ENCODE results near the gene IFITM5.

The IFITM5 gene

GRCh38 chr11:285021-285893 lies 14.1 kb downstream of the IFITM5 start:
- no peak for DNase-seq (ENCODE audit: low read depth in 4 of 4, low spot score in 1 of 4)

DNA sequence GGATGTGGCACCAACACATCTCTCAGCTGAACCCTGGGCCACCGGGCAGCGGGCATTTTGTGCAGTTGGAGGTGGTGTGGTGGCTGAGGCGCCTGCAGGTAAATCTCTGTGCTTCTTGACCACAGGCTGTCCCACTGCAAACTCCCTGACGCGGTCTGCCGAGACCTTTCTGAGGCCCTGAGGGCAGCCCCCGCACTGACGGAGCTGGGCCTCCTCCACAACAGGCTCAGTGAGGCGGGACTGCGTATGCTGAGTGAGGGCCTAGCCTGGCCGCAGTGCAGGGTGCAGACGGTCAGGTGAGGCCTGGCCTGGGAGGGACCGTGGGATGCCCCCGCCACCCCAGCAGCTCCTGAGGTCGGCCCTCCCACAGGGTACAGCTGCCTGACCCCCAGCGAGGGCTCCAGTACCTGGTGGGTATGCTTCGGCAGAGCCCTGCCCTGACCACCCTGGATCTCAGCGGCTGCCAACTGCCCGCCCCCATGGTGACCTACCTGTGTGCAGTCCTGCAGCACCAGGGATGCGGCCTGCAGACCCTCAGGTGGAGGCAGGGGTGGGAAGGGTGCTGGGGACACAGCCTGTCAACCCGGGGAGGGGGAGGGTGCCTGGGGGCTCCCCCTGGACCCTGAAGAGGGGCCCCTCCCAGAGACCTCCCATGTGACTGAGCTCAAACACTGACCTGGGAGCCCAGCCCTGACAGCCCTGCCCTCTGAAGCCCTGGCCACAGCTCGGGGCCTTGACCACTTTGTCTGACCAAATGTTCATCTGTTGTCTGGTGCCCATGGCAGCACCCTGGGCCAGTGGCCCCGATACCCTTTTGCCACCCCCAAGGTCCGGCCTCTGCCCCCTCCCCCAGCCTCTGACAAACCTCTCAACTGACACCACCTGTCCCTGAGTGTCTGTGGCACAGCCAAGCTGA lies 15.0 kb downstream of the IFITM5 start:
- DNase-seq (ENCODE audit: low read depth in 4 of 4, low spot score in 1 of 4), result no peak

DNA sequence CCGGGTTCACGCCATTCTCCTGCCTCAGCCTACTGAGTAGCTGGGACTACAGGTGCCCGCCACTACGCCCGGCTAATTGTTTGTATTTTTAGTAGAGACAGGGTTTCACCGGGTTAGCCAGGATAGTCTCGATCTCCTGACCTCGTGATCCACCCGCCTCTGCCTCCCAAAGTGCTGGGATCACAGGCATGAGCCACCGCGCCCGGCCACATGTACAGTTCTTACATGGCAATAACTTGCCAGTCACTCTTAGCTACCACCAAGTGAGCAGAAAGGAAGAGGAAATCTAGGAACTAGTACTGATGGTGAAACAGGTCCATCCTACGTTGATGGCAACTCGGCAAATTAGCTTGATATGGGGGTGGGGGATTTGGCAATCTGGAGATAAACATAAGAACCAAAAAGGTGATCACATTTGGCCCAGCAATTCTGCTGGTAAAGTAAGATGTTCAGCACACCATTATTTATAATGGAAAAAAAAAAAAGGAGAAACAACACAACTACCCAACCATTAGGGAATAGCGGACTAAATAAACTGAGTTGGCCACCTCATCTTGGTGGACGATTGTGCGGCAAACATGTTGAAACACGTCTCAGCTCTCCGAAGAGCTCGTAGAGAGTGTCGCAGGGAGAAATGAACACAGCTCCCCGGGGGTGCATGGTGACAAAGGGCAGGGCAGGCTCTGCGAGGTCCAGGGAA lies 15.8 kb downstream of the IFITM5 start:
- DNase-seq (ENCODE audit: low read depth in 4 of 4, low spot score in 1 of 4), result no peak

GRCh38 chr11:282630-283360 lies 16.5 kb downstream of the IFITM5 start:
- no peak for DNase-seq (ENCODE audit: low read depth in 4 of 4, low spot score in 1 of 4)

- no peak for DNase-seq (ENCODE audit: low read depth in 4 of 4, low spot score in 1 of 4)
These were observed 17.2 kb downstream of the IFITM5 start for GRCh38 chr11:282171-282570.

GRCh38 chr11:281486-282161 lies 17.7 kb downstream of the IFITM5 start:
- no peak for DNase-seq (ENCODE audit: low read depth in 4 of 4, low spot score in 1 of 4)

GRCh38 chr11:280706-281485 lies 18.4 kb downstream of the IFITM5 start:
- DNase-seq (ENCODE audit: low read depth in 4 of 4, low spot score in 1 of 4), result no peak

DNA sequence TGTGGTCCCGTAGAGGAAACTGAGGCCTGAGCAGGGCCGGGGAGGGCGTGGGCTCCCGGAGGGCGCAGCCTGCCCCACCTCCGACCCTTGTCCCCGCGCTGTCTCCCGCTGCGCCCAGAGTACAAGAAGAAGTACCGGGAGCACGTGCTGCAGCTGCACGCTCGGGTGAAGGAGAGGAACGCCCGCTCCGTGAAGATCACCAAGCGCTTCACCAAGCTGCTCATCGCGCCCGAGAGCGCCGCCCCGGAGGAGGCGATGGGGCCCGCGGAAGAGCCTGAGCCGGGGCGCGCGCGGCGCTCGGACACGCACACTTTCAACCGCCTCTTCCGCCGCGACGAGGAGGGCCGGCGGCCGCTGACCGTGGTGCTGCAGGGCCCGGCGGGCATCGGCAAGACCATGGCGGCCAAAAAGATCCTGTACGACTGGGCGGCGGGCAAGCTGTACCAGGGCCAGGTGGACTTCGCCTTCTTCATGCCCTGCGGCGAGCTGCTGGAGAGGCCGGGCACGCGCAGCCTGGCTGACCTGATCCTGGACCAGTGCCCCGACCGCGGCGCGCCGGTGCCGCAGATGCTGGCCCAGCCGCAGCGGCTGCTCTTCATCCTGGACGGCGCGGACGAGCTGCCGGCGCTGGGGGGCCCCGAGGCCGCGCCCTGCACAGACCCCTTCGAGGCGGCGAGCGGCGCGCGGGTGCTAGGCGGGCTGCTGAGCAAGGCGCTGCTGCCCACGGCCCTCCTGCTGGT lies 19.2 kb downstream of the IFITM5 start:
- no peak for DNase-seq (ENCODE audit: low read depth in 4 of 4, low spot score in 1 of 4)

DNA sequence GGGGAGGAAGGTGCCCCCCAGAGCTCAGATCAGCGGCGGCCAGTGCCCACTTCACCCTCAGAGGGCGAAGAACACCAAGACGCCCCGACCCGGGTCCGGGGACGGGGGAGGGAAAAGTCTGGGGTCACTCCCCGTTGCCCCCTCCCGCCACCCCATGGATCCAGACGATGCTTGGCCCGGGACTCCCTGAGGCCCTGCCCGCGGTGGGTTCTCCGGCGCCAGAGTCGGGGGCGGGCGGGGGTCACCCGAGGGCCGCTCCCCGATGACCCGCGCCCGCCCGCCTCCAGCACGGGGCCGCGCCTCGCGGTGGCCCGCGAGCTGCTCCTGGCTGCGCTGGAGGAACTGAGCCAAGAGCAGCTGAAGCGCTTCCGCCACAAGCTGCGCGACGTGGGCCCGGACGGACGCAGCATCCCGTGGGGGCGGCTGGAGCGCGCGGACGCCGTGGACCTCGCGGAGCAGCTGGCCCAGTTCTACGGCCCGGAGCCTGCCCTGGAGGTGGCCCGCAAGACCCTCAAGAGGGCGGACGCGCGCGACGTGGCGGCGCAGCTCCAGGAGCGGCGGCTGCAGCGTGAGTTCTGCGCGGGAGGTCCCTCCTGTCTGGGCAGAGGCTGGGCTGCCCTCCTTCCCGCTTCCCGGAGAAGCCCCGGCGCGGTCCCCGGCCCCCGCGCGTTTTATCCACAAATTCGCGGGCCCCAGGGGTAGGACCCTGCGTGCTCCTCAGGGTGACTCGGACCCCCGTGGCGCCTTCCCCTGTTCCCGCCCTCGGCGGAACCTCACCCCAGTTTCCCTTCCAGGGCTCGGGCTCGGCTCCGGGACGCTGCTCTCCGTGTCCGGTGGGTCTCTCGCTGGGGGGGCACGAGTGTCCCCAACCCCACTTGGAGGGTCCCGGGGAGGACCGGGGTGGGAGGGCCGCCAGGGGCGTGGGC lies 20.0 kb downstream of the IFITM5 start:
- DNase-seq (ENCODE audit: low read depth in 4 of 4, low spot score in 1 of 4), result no peak

GRCh38 chr11:278001-278951 lies 21.1 kb downstream of the IFITM5 start, which contains the start of gene NLRP6:
Gene NLRP6 (plus strand): TSS chr11:278407. CDS start chr11:278570, 163 bp downstream.
- no peak for DNase-seq (ENCODE audit: low read depth in 4 of 4, low spot score in 1 of 4)

- no peak for DNase-seq (ENCODE audit: low read depth in 4 of 4, low spot score in 1 of 4)
These were observed 23.1 kb downstream of the IFITM5 start for GRCh38 chr11:276219-276618.

- no peak for DNase-seq (ENCODE audit: low read depth in 4 of 4, low spot score in 1 of 4)
These were observed 26.5 kb downstream of the IFITM5 start for GRCh38 chr11:272931-273198.

GRCh38 chr11:272195-272930 lies 27.0 kb downstream of the IFITM5 start:
- no peak for DNase-seq (ENCODE audit: low read depth in 4 of 4, low spot score in 1 of 4)

DNA sequence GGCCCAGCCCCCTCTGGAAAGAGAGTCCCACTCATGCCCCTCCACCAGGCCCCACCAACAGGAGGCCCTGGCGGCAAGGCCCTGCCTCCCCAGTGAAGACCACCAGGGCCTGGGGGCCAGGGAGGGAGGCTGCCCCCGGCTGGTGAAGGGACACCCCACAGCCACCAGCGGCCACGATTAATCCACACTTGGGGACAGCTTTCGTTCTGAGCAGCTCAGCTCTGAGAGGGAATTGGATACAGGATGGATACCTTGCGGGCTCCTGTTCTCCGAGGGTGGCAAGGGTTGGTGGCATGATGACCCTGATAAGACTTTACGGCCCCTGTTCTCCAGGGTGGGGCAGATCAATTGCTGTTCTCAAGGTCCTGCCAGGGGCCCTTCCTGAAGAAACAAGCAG lies 28.0 kb downstream of the IFITM5 start:
- DNase-seq (ENCODE audit: low read depth in 4 of 4, low spot score in 1 of 4), result no peak

DNA sequence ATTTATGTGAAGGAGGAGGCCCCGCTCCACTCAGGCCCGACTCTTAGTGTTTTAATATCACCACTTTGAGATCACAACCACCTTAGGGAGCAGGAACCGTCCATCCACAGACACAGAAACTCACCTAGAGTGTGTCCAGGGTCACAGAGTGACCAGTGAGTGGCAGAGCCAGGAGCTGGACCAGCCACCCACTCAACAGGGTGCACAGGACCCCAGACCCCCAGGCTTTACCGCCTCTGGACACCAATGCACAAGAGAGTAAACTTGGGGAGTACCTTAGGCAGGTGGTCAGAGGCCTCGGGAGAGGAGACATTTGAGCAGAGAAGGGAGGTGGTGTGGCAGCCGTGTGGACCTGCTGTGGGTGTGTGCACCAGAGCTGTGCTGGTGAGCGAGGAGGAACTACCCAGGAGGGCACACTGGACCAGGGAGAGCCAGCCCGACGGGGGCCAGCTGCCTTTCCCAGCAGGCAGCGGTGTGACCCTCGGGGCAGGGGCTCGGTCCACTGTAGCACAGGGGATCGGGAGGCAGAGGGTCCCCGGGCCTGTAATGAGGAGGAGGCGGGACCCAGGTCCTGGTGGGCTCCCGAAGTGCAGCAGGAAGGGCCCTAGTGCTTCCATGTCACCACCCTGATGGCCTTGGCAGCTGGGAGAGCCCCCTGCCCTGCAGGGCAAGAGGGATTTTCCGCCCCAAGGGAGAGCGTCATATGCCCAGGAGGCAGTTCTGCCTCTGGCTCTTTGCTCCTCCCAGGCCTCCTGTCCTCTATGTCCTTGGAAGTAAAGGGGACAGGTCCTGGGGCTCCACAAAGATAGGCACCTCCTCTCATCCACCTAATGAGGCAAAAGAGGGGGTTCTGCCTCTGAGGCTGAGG lies 28.6 kb downstream of the IFITM5 start:
- no peak for DNase-seq (ENCODE audit: low read depth in 4 of 4, low spot score in 1 of 4)
